GM19468 (cell line): ENCODE measurements around the gene BLOC1S1.

Experiments
- ATAC-seq: cut with Tn5 transposase; IDR thresholded peaks from one replicate; pipeline ENCODE4 v1.9.1; 2021; ENCODE audit warnings: mild to moderate bottlenecking, moderate library complexity, moderate number of reproducible peaks; ENCODE audit not compliant: unreplicated experiment; ENCODE audit errors: extremely low read depth

BLOC1S1 gene

DNA sequence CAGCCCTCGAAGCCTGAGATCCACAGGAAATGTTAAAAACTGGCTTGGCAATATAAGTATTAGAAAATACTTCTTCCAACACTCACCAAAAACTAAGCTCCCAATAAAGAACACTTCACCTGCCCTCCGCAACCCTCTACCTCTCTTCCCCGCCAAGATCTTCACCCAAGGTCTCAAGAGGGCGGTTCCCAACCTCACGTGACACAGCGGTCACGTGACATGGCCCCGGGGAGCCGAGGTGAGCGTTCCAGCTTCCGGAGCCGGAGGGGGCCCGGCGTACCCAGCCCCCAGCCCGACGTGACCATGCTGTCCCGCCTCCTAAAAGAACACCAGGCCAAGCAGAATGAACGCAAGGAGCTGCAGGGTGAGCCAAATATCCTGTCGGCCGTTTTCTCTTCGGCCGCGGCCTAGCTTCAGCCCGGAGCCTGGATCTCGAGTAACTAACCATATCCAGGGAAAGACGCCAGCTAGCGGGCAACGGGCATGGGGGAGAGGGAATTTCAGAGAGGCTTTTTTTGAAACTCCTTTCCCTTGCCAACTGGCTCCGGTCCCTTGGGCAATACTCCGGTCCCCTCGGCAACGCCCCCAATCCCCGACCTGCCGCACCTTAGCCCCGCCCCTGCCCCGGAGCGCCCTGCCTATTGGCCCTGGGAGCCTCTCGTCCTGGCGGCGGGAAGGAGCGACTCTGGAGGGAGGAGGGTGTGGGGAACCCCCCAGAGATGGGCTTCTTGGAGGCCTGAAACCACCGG, at the start of gene BLOC1S1:
BLOC1S1 (plus strand) TSS at position 214 of the 749 bp plus-strand sequence; CDS start at position 220, 6 bp downstream.
- ATAC-seq, result peak; percentile 64

DNA sequence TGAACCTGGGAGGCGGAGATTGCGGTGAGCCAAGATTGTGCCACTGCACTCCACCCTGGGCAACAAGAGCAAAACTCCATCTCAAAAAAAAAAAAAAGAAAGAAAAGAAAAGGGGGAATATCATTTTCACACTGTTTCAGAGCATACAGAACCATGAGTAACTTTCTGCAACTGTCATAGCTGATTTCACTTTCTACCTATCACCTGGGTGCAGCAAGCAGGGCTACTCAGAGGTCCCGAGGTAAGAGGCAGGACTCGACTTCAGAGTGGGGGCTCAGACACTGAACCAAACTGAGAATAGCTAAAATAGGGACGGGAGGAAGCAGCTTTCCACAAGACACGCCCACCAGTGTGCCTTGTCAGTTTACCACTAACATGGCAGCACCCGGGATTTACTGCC, 49.3 kb upstream of the BLOC1S1 start:
- no peak for ATAC-seq

DNA sequence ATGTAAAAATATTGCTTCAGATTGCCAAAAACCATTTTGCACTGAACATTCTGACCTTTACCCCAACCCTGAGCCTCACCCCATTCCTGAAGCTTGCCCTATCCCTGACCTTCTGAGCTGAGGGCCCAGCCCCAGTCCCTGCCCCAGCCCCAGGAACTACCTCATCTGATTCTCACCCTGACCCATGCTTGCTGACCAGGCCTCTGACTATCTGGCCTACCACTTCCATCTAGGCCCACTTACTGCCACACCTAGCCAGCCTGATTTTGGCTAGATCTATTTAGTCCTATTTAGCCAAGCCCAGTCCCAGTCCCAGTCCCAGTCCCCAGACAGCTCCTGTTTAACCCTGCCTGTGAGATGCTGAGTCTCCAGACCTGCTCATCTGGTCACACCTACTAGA, 45.6 kb upstream of the BLOC1S1 start:
- no peak for ATAC-seq

GRCh38 chr12:55671746-55672145, 44.1 kb upstream of the BLOC1S1 start:
- ATAC-seq, result no peak

GRCh38 chr12:55673638-55674037, 42.2 kb upstream of the BLOC1S1 start:
- ATAC-seq, result peak; percentile 99

DNA sequence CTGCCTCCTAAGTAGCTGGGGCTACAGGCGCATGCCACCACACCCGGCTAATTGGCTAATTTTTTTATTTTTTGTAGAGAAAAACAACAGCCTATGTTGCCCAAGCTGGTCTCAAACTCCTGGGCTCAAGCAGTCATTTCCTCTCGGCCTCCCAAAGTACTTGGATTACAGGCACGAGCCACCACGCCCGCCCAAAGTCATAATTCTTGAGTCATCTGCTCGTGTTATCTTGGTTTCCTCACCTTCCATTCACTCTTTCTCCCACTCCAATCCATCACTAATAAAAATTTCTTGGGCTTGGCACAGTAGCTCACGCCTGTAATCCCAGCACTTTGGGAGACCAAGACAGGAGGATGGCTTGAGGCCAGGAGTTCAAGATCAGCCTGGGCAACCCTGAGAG, 40.2 kb upstream of the BLOC1S1 start:
- ATAC-seq, result no peak

DNA sequence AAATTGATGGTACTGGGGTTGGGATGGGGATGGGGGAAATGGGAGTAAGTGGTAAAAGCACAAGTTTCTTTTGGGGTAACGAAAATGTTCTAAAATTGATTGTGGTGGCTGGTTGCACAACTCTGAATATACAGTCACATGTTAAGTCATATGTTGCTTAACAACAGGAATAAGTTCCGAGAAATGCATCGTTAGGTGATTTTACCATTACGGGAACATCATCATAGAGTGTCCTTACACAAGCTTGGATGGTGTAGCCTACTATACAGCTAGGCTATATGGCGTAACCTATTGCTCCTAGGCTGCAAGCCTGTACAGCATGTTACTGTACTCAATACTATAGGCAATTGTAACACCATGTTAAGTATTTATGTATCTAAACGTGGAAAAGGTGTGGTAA, 39.1 kb upstream of the BLOC1S1 start:
- no peak for ATAC-seq

DNA sequence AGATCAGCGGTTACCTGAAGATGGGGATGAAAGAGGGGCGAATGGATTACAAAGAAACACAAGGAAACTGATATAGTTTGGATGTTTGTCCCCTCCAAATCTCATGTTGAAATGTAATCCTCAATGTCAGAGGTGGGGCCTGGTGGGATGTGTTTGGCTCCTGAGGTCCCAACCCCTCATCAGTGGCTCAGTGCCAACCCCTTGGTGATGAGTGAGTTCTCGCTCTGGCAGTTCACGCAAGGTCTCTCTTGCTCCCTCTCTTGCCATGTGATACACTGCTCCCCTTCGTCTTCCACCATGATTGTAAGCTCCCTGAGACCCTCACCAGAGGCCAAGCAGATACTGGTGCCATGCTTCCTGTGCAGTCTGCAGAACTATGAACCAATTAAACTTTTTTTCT, 36.2 kb upstream of the BLOC1S1 start:
- no peak for ATAC-seq

GRCh38 chr12:55681142-55682077, 34.4 kb upstream of the BLOC1S1 start:
- no peak for ATAC-seq

- no peak for ATAC-seq
Observed at GRCh38 chr12:55682087-55682796, 33.6 kb upstream of the BLOC1S1 start.

DNA sequence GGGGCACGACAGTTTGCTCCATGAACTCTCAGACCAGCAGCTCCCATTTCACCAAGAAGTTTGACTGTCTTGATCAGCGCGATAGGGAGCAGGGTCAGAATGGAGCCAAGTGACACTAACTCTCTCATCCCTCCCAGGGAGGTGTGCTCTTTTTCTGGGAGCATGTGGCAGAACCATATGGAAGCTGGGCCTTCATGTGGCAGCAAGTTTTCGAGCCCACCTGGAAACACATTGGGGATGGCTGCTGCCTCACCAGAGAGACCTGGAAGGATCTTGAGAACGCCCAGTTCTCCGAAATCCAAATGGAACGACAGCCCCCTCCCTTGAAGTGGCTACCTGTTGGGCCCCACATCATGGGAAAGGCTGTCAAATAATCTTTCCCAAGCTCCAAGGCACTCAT, 32.2 kb upstream of the BLOC1S1 start:
- no peak for ATAC-seq

- no peak for ATAC-seq
Observed at GRCh38 chr12:55684761-55685370, 31.0 kb upstream of the BLOC1S1 start.

DNA sequence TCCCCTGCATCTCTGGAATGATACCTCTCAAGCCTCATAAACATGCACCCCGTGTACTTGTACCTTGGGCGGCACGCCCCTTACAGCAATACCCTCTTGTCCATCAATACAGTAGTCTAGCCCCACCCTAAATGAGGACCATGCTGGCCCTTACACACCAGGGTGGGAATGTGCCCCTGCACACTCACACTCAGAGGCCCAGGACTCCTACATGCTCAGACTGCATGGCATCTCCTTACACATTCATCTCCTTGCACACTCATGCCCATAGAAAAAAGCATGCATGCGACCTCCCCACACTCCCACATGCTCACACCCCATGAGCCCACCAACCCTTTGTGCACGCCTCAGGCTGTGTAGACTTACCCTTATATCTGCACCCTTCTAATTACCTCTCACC, 30.2 kb upstream of the BLOC1S1 start:
- ATAC-seq, result no peak

DNA sequence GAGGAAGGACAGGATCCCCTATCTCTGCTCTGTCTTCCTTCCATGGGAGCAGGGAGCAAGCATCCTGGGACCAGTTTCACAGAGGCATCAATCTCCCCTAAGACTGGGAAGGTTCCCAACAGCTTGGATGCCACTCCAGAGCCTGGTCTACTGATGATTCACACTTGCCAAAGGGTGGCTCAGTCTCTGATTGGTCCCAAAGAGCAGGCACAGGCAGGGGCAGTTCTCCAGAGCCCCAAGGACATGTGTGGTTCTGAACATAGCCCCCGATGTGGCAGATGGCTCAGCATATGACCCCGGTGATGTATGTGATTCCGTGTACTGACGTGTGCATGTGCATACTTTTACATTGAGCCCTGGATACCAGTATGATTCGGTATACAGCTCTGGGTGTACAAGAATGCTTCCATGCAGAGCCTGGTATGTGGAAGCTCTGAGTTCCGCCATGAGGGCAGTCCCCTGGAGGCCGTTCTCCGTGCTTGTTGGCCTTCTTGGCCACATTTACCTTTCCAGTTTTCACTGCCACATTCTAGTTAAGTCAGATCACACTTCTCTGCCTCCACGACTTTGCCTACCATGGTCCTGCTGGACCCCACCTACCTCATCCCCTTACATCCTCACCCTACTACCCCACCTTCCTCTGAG, 29.4 kb upstream of the BLOC1S1 start:
- no peak for ATAC-seq

- ATAC-seq, result no peak
Observed at GRCh38 chr12:55687746-55688145, 28.1 kb upstream of the BLOC1S1 start.

GRCh38 chr12:55688716-55689655, 26.9 kb upstream of the BLOC1S1 start:
- no peak for ATAC-seq

DNA sequence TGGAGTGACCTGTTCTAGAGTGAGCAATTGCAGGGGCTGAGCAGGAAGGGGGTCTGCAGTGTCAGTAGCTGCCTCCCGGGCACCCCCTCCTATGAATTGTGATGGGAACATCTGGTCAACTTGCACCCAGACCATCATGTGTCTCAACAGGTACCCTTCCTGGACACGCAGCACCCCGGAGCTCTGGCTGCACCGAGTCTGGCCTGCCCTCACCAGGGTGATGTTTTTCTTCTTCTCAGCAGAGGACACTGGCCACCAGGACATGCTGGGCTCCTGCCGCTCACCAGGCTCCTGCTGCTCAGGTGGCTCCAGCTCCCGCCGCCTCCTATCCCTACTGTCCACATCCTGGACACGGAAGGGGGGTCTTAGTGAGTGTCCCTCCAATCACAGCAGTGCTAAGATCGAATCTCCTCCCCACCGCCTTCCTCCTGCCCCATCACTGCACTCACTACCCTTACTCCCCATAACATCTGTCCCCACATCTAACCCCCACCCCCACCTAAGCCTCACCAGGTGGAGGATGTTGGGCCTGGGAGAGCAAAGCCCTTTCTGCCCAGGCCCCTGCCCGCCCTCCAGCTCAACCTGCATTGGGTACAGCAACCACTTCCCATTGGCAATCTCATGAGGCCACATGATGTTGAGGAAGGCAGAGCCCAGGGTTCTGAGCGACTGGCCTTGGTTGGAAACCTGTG, 23.1 kb upstream of the BLOC1S1 start:
- no peak for ATAC-seq
